OCI-LY3 (cell line): ENCODE data around the gene UBE2J1.

Experiments used
- H2AFZ ChIP-seq: fragments of 200-600, 300-600 bp; shearing (Covaris generic); 2 replicates; pipeline ENCODE4 v1.6.0; 2014; ENCODE audit warnings: antibody characterized with exemption, low read depth, low read length
- H3K27ac ChIP-seq: fragments of 200-600, 300-600 bp; sonication (generic); 2 replicates; pipeline ENCODE4 v1.5.1; 2014; ENCODE audit warnings: mild to moderate bottlenecking, low read length, moderate library complexity, mixed read lengths
- H3K27me3 ChIP-seq: fragments of 200-600, 300-600 bp; sonication (generic); 2 replicates; pipeline ENCODE4 v1.6.1; 2014; ENCODE audit warnings: low read depth, low read length, mixed read lengths
- H3K36me3 ChIP-seq: fragments of 200-600, 300-600 bp; sonication (generic); replicated peaks from 2 replicates; pipeline ENCODE3; 2014; ENCODE audit warnings: low read depth, low read length, mixed read lengths
- H3K4me1 ChIP-seq: fragments of 300-600, 200-600 bp; sonication (generic); 2 replicates; pipeline ENCODE4 v1.6.1; 2014; ENCODE audit warnings: low read length, mixed read lengths
- H3K4me2 ChIP-seq: fragments of 200-600, 300-600 bp; sonication (generic); 2 replicates; pipeline ENCODE4 v1.6.1; 2014; ENCODE audit warnings: low read length, mixed read lengths
- H3K4me3 ChIP-seq: fragments of 300-600, 200-600 bp; sonication (generic); 2 replicates; pipeline ENCODE4 v1.5.1; 2014; ENCODE audit warnings: antibody characterized with exemption, mild to moderate bottlenecking, low read length, moderate library complexity
- H3K79me2 ChIP-seq: fragments of 300-600, 200-600 bp; shearing (Covaris generic); 2 replicates; pipeline ENCODE4 v1.6.1; 2014; ENCODE audit warnings: mild to moderate bottlenecking, low read length, mixed read lengths
- H3K9ac ChIP-seq: fragments of 300-600, 200-600 bp; shearing (Covaris generic); 2 replicates; pipeline ENCODE4 v1.6.0; 2014; ENCODE audit warnings: mild to moderate bottlenecking, low read length, moderate library complexity
- H3K9me3 ChIP-seq: fragments of 200-600, 300-600 bp; shearing (Covaris generic); 2 replicates; pipeline ENCODE4 v1.6.1; 2014; ENCODE audit warnings: low read length, mixed read lengths; ENCODE audit not compliant: insufficient read depth
- H4K20me1 ChIP-seq: fragments of 200-600, 300-600 bp; sonication (generic); 2 replicates; pipeline ENCODE4 v1.6.1; 2016; ENCODE audit warnings: low read length, mixed read lengths; ENCODE audit not compliant: insufficient read depth
- EZH2phosphoT487 ChIP-seq: fragments of 200-600 bp; shearing (Covaris generic); IDR thresholded peaks from 2 replicates; pipeline ENCODE4 v1.6.1; 2018; ENCODE audit warnings: antibody characterized with exemption, mixed run types, low read depth
- TF ChIP-seq, protein P1 (sequence below): fragments of 200-600, 300-600 bp; sonication (generic); IDR thresholded peaks from 2 replicates; pipeline ENCODE4 v1.5.1; 2014; ENCODE audit warnings: antibody characterized with exemption, low read length, low read depth

UBE2J1 gene

GRCh38 chr6:89284963-89285735 is 67.4 kb downstream of the UBE2J1 start:
- Histone ChIP-seq H3K27me3 (no peaks in the 10 kb centered on the region), H2AFZ (no peak overlapping the region), H3K4me3 (no peak overlapping the region), H3K4me2 (no peak overlapping the region), H3K79me2 (no peaks in the 10 kb centered on the region), H3K9me3 (no peaks in the 10 kb centered on the region), H3K4me1 (no peaks in the 10 kb centered on the region), H3K36me3 (no peaks in the 10 kb centered on the region), H3K9ac (no peak overlapping the region), H4K20me1 (no peaks in the 10 kb centered on the region), H3K27ac (no peak overlapping the region)
- TF ChIP-seq, protein P1, sequence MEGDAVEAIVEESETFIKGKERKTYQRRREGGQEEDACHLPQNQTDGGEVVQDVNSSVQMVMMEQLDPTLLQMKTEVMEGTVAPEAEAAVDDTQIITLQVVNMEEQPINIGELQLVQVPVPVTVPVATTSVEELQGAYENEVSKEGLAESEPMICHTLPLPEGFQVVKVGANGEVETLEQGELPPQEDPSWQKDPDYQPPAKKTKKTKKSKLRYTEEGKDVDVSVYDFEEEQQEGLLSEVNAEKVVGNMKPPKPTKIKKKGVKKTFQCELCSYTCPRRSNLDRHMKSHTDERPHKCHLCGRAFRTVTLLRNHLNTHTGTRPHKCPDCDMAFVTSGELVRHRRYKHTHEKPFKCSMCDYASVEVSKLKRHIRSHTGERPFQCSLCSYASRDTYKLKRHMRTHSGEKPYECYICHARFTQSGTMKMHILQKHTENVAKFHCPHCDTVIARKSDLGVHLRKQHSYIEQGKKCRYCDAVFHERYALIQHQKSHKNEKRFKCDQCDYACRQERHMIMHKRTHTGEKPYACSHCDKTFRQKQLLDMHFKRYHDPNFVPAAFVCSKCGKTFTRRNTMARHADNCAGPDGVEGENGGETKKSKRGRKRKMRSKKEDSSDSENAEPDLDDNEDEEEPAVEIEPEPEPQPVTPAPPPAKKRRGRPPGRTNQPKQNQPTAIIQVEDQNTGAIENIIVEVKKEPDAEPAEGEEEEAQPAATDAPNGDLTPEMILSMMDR = no peak
- TF ChIP-seq EZH2phosphoT487 = no peak

GRCh38 chr6:89284081-89284480 is 68.4 kb downstream of the UBE2J1 start:
- Histone ChIP-seq H3K36me3 (no peaks in the 10 kb centered on the region), H3K27ac (no peak overlapping the region), H3K27me3 (no peaks in the 10 kb centered on the region)

DNA sequence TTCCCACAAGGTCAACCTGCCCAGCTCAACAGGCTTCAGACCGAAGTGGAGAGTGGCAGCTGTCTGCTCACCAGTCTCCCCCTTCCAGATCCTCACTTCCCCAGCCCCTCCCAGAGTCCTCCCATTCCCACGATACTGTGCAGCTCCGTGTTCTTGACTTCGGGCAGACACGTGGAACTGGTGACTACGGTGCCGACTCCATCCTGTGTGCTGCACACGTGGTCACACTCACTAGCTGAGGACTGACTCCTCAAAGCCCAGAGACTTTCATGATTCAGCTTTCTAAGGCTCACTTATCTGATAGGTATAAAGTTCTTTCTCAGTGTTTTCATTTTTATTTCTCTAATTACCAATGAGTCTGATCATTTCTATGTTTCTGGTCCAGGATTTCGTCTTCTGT is 69.8 kb downstream of the UBE2J1 start:
- H3K9ac ChIP-seq = no peak overlapping the region
- H3K36me3 ChIP-seq = no peaks in the 10 kb centered on the region
- no peak for TF ChIP-seq EZH2phosphoT487
- TF ChIP-seq, protein P1 = no peak
- H2AFZ ChIP-seq = no peak overlapping the region
- H3K27ac ChIP-seq = no peak overlapping the region
- no peaks in the 10 kb centered on the region for H4K20me1 ChIP-seq
- no peak overlapping the region for H3K4me3 ChIP-seq
- H3K4me1 ChIP-seq = no peaks in the 10 kb centered on the region
- no peak overlapping the region for H3K4me2 ChIP-seq
- no peaks in the 10 kb centered on the region for H3K79me2 ChIP-seq
- no peaks in the 10 kb centered on the region for H3K9me3 ChIP-seq
- no peaks in the 10 kb centered on the region for H3K27me3 ChIP-seq

More at GRCh38 chr6:89284081-89284480, 68.4 kb downstream of the UBE2J1 start:
- no peak overlapping the region for H3K9ac ChIP-seq
- no peak overlapping the region for H3K4me2 ChIP-seq
- H3K4me1 ChIP-seq = no peaks in the 10 kb centered on the region
- TF ChIP-seq EZH2phosphoT487 = no peak
- TF ChIP-seq, protein P1 = no peak
- H3K79me2 ChIP-seq = no peaks in the 10 kb centered on the region
- no peaks in the 10 kb centered on the region for H4K20me1 ChIP-seq
- H3K4me3 ChIP-seq = no peak overlapping the region
- no peaks in the 10 kb centered on the region for H3K9me3 ChIP-seq
- no peak overlapping the region for H2AFZ ChIP-seq

DNA sequence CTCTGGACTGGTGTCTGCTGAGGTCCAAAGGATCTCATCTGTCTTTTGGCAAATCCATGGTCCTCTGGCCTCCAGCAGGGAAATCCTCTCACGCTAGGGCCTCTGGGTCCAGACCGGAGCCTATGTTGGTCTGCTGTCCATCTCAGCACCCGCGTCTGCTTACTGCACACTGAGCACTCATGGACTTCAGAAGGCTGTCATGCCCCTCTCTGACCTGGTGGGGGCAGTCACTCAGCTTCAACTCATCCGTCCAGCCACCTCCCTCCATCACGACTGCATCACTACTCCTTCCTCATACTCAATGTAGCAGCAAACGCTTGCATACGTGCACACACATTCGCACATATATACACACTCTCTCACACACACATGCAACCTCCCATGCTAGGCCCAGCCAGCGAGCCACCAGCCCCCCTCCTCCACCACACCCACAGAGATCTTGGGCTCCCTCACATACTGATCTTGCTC is 70.7 kb downstream of the UBE2J1 start:
- Histone ChIP-seq H3K9ac (no peak overlapping the region), H2AFZ (peak overlapping the region; percentile 53; the same call in 1 of the 2 replicates), H3K9me3 (no peaks in the 10 kb centered on the region)

More for the DNA sequence above, 70.7 kb downstream of the UBE2J1 start:
- no peaks in the 10 kb centered on the region for H3K27me3 ChIP-seq
- H3K4me3 ChIP-seq = peak overlapping the region; percentile 20; the same call in 1 of the 2 replicates
- H3K36me3 ChIP-seq = no peaks in the 10 kb centered on the region
- H3K79me2 ChIP-seq = no peaks in the 10 kb centered on the region
- TF ChIP-seq, protein P1 = peak; percentile 50
- no peak for TF ChIP-seq EZH2phosphoT487
- H4K20me1 ChIP-seq = no peaks in the 10 kb centered on the region
- no peaks in the 10 kb centered on the region for H3K4me1 ChIP-seq
- H3K27ac ChIP-seq = no peak overlapping the region
- peak overlapping the region; percentile 51 for H3K4me2 ChIP-seq
